IMR-90 (cell line): Measurements from ENCODE around the gene NCOA7.

Source experiments
- BHLHE40 ChIP-seq: fragments of 150-350 bp; IDR thresholded peaks from 2 replicates; pipeline ENCODE4 v1.6.1; 2016; ENCODE audit warnings: mild to moderate bottlenecking, low read depth, low read length
- CEBPB ChIP-seq: IDR thresholded peaks from 2 replicates; pipeline ENCODE4 v1.6.1; 2012; ENCODE audit warnings: low read depth, low read length, improper control_type of control experiment
- CHD1 ChIP-seq: IDR thresholded peaks from 2 replicates; pipeline ENCODE4 v1.6.1; 2012; ENCODE audit warnings: low read depth, low read length, improper control_type of control experiment
- CTCF ChIP-seq: conservative IDR thresholded peaks from 2 replicates; pipeline ENCODE4 v1.5.1; 2012; ENCODE audit warnings: mild to moderate bottlenecking, low read depth, low read length, improper control_type of control experiment
- MAFK ChIP-seq: IDR thresholded peaks from 2 replicates; pipeline ENCODE4 v1.6.1; 2012; ENCODE audit warnings: low read depth, low read length, improper control_type of control experiment
- MAZ ChIP-seq: IDR thresholded peaks from 2 replicates; pipeline ENCODE4 v1.6.1; 2012; ENCODE audit warnings: low read depth, mild to moderate bottlenecking, low read length, improper control_type of control experiment, moderate library complexity, borderline replicate concordance
- MXI1 ChIP-seq: IDR thresholded peaks from 2 replicates; pipeline ENCODE4 v1.6.1; 2012; ENCODE audit warnings: low read depth, mild to moderate bottlenecking, low read length, moderate library complexity, borderline replicate concordance
- NFE2L2 ChIP-seq: fragments of 150-350 bp; IDR thresholded peaks from 2 replicates; pipeline ENCODE4 v1.6.1; 2016; ENCODE audit warnings: low read depth, mild to moderate bottlenecking, low read length
- POLR2A ChIP-seq: IDR thresholded peaks from 2 replicates; pipeline ENCODE4 v1.6.1; 2012; ENCODE audit warnings: mild to moderate bottlenecking, low read depth, low read length
- RAD21 ChIP-seq: IDR thresholded peaks from 2 replicates; pipeline ENCODE4 v1.6.1; 2012; ENCODE audit warnings: low read length, improper control_type of control experiment
- RFX5 ChIP-seq: IDR thresholded peaks from 2 replicates; pipeline ENCODE4 v1.8.0; 2012; ENCODE audit warnings: low read depth, mild to moderate bottlenecking, low read length, moderate library complexity
- TF ChIP-seq, protein P1 (sequence below): fragments of 150-350 bp; IDR thresholded peaks from 2 replicates; pipeline ENCODE4 v1.6.1; 2016; ENCODE audit warnings: low read depth, mild to moderate bottlenecking, low read length, moderate library complexity, borderline replicate concordance

DNA sequence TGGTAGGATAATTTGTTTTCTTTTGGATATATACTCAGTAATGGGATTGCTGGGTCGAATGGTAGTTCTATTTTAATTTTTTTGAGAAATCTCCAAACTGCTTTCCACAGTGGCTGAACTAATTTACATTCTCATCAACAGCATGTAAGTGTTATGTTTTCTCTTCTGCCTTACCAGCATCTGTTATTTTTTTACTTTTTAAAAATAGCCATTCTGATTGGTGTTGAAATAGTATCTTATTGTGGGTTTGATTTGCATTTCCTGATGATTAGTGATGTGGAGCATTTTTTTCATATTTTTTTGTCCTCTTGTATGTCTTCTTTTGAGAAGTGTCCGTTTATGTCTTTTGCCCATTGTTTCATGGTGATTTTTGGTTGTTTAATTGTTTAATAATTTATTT, 177.7 kb downstream of the NCOA7 start:
- TF ChIP-seq POLR2A (no peak), CEBPB (no peak), CTCF (no peak), RAD21 (no peak), NFE2L2 (no peak), CHD1 (no peak), MAZ (no peak), MAFK (no peak), BHLHE40 (no peak), MXI1 (no peak), RFX5 (no peak)
- TF ChIP-seq, protein P1, sequence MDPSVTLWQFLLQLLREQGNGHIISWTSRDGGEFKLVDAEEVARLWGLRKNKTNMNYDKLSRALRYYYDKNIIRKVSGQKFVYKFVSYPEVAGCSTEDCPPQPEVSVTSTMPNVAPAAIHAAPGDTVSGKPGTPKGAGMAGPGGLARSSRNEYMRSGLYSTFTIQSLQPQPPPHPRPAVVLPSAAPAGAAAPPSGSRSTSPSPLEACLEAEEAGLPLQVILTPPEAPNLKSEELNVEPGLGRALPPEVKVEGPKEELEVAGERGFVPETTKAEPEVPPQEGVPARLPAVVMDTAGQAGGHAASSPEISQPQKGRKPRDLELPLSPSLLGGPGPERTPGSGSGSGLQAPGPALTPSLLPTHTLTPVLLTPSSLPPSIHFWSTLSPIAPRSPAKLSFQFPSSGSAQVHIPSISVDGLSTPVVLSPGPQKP, result no peak
